ENCODE results near the gene FLAD1.

Gene FLAD1

DNA sequence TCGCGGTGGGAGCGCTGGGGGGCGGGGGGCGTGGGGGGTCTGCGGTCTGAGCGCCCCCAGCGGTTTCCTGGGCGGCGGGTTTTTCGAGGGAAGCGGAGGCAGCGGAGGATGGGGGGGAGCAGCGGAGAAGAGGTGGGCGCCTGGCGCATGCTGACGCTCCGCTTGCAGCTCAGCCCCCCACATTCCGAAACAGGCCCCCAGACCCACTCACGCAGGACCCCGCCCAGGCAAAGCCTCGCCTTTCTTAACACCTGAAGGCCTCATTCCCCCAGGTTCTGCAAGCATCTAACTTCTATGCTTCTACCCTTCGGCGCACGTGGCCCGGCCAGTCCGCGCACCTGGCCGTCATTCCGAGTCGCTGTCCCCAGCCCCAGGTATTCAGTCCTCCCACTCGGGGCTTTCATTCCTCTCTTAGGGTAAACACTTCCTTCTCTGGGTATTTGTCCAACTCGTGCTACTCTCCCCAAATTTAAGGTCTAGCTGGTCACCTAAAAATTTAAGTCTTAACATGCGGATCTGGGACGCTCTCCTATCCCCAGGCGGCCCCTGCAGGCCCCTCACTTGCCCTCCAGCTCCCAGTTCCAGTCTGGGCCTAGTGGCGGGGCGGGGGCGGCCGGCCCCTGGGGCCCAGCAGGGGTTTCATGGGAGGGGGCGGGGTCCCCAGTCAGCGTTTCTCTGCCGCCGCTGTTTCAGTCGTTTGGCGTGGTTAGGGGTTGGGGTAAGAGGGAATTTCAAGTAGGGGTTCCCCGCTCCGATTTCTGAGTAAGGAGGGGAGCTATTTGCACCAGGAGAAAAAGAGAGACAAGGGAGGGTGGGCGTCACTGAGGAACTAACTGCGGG lies 16.6 kb downstream of the FLAD1 start (continued):
- TF ChIP-seq PRDM4 (tag by site-specific recombination; IDR thresholded peaks at IDR 0.05) (0 out of 2 replicates have a peak, but pooled peaks have one; percentile 24), ZBTB48 (tag by site-specific recombination; IDR thresholded peaks at IDR 0.05) (peak; percentile 91), ZBTB20 (tag by site-specific recombination; IDR thresholded peaks at IDR 0.05) (peak; percentile 44; the same call in 1 of the 2 replicates), ZIC2 (tag by site-specific recombination; IDR thresholded peaks at IDR 0.05) (peak; percentile 64), GLIS2 (tag by site-specific recombination; IDR thresholded peaks at IDR 0.05) (peak; percentile 13), PRDM10 (tag by site-specific recombination; IDR thresholded peaks at IDR 0.05) (peak; percentile 92), SP3 (tag by site-specific recombination; IDR thresholded peaks at IDR 0.05) (peak; percentile 6), ZSCAN23 (tag by site-specific recombination; IDR thresholded peaks at IDR 0.05) (no peak), GLI4 (tag by site-specific recombination; IDR thresholded peaks at IDR 0.05) (no peak), GLI2 (tag by site-specific recombination; IDR thresholded peaks at IDR 0.05; ENCODE audit: borderline replicate concordance, low read depth) (no peak), ZXDB (tag by site-specific recombination; IDR thresholded peaks at IDR 0.05) (peak; percentile 90), KLF1 (tag by site-specific recombination; IDR thresholded peaks at IDR 0.05) (0 out of 2 replicates have a peak, but pooled peaks have one; percentile 31), HOXD13 (CRISPR knock-in tag; IDR thresholded peaks at IDR 0.05; ENCODE audit: borderline replicate concordance) (no peak), ZNF391 (tag by site-specific recombination; IDR thresholded peaks at IDR 0.05; ENCODE audit: borderline replicate concordance, low read depth) (no peak), ZFHX2 (tag by site-specific recombination; conservative IDR thresholded peaks at IDR 0.05) (peak; percentile 57; the same call in 1 of the 2 replicates)
- TF ChIP-seq, protein P1, sequence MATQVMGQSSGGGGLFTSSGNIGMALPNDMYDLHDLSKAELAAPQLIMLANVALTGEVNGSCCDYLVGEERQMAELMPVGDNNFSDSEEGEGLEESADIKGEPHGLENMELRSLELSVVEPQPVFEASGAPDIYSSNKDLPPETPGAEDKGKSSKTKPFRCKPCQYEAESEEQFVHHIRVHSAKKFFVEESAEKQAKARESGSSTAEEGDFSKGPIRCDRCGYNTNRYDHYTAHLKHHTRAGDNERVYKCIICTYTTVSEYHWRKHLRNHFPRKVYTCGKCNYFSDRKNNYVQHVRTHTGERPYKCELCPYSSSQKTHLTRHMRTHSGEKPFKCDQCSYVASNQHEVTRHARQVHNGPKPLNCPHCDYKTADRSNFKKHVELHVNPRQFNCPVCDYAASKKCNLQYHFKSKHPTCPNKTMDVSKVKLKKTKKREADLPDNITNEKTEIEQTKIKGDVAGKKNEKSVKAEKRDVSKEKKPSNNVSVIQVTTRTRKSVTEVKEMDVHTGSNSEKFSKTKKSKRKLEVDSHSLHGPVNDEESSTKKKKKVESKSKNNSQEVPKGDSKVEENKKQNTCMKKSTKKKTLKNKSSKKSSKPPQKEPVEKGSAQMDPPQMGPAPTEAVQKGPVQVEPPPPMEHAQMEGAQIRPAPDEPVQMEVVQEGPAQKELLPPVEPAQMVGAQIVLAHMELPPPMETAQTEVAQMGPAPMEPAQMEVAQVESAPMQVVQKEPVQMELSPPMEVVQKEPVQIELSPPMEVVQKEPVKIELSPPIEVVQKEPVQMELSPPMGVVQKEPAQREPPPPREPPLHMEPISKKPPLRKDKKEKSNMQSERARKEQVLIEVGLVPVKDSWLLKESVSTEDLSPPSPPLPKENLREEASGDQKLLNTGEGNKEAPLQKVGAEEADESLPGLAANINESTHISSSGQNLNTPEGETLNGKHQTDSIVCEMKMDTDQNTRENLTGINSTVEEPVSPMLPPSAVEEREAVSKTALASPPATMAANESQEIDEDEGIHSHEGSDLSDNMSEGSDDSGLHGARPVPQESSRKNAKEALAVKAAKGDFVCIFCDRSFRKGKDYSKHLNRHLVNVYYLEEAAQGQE (tag by site-specific recombination; IDR thresholded peaks at IDR 0.05): 0 out of 2 replicates have a peak, but pooled peaks have one; percentile 26
- TF ChIP-seq, protein P2, sequence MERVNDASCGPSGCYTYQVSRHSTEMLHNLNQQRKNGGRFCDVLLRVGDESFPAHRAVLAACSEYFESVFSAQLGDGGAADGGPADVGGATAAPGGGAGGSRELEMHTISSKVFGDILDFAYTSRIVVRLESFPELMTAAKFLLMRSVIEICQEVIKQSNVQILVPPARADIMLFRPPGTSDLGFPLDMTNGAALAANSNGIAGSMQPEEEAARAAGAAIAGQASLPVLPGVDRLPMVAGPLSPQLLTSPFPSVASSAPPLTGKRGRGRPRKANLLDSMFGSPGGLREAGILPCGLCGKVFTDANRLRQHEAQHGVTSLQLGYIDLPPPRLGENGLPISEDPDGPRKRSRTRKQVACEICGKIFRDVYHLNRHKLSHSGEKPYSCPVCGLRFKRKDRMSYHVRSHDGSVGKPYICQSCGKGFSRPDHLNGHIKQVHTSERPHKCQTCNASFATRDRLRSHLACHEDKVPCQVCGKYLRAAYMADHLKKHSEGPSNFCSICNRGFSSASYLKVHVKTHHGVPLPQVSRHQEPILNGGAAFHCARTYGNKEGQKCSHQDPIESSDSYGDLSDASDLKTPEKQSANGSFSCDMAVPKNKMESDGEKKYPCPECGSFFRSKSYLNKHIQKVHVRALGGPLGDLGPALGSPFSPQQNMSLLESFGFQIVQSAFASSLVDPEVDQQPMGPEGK (tag by site-specific recombination; IDR thresholded peaks at IDR 0.05): no peak; the same call in none of the 2 replicates

Data from HEK293 (cell line).